Stimulated activated CD4-positive, alpha-beta T cell treated with anti-CD3 and anti-CD28 coated beads, Interleukin-4, amount 100 ng/mL, for 48 hours (primary cell): ENCODE results near the gene NUDT12.

Experiments
- DNase-seq, 2 donors: peaks; one replicate each; pipeline ENCODE4 v3.0.0-alpha.2; 2020; ENCODE audit warnings: low read depth in 2 of 2

NUDT12 gene

DNA sequence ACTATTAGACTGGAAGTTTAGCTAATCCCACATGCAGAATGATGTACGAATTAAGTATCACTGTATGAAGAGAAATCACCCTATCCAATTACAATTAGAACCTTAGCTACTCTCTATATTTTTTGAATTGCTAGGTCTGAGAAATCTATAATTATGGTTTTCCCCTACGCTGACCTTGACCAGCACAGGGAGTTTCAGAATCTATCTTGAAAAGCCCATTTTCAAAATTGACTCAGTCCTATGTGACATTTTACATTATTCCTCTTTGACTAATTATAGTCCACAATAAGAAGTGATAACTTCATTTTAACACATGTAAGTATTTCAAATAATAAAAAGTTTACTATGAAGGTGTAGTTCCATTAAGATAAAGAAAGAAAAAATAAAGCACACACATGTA, 21.5 kb downstream of the NUDT12 start:
- DNase-seq = no peak

DNA sequence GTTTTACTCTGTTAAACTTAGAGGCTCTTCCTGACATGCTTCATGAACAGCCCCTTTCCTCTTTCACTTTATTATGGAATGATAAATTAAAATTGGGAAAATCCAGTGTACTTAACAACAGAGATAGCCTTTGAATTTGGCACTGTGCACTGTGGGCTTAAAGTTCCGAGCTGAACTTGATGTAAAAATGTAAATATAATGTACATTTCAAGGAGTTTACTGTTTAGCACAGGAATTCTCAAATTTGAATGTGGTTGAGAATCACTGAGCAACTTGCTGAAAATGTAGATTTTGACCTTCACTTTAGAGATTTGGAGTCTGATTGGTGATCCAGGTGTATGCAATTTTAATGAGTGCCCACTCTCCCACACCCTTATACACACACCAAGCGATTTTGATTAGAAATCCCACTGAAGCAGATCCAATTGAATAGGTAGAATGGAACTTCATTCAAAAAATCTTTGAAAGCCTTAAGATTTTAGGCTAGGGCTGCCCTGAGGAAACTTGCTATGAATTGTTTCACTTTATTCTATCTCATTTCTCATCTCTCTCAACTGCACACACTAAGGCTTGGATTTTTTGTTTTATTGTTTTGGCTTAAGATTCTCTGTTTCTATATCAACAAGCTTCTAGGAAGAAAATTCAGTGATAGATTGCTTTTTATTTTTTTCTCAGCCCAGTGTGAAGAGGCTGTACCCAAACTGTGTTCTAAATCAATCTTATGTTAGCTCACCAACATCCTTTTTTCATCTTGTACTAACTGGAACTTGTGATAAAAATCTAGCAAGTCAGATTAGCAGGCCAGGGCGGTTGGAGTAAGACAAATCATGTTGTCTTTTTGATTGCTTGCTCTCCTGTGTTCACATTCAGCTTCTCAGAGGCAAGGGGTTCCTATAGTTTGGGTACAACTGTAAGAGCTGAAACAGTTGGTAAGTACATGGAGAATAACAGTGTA, 22.9 kb downstream of the NUDT12 start:
- DNase-seq = no peak

DNA sequence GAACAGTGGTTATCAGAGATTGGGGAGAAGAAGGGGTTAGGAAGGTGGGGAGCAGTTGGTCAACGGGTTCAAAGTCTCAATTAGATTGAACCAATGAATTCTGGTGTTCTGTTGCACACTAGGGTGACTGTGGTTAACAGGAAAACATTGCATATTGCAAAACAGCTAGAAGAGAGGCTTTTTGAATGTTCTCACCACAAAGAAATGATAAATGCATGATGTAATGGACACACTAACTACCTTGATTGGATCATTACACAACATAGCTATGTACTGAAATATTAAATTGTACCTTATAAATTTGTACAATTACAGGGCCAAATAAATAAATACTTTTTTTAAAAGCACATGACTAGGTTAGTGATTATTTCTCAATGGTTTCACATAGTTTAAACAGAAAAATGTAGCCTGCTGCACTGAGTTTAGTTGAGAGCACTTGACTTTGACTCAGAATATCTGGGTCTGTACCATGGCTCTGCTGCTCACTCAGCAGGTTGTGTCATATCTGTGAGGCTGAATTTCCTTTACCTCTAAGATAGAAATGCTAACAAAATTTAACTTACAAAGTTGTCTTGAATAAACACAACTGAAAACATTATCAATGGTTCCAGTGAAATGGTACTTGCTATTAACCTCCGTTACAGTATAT, 30.4 kb downstream of the NUDT12 start:
- no peak for DNase-seq

DNA sequence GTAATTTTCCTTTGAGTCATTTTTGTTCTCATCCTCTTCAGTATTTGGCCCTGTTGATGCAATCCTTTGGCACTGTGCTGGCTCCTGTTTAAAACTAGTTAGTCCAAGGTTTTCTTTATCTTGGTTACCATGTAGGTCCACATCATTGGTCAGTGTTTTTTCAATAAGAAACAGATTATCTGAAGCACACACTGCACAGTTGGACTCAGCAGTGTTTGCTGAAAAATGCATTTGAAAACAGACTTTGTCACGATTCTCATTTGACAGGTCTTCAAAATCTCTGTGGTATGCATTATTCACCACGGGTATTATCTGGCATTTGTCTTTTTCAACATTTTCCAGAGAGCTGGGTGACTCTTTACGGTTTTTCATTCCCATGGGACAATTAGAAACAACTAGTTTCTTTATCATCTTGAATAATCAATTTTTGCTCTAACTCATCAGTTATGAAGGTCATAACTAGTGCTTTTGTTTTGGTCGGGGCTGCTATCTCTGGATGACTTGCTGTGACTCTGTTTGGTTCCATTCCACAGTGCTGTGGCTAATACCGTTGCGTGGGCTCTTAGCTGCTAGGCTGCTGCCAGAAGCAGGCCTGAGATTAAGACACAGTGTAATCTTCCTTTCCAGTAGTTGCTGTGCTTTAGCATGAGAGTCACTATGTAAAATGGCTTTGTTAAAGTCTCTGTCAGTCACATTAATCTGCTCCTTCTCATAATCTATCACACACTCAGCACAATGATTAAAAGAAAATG, 36.2 kb downstream of the NUDT12 start:
- no peak for DNase-seq

GRCh38 chr5:103525361-103525760, 37.2 kb downstream of the NUDT12 start:
- DNase-seq = no peak

DNA sequence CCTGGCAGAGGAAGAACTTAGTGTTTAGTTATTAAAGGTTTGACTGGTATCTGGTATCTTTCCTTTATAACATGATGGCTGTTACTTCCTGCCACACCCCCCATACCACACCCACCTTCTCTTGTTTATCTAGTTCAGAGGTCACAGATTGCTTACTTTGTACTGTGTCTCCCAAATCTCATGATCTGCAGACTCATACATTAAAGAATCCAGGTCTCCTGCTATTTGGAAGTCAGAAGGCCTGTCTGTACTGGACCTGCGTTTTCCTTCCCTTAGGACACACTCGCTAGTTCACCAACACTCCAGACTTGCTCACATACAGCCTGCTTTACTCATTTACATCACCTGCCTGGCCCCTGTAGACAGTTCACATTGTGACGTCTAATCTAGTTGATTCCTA, 39.3 kb downstream of the NUDT12 start:
- no peak for DNase-seq

GRCh38 chr5:103522586-103522985, 40.0 kb downstream of the NUDT12 start:
- DNase-seq = no peak

DNA sequence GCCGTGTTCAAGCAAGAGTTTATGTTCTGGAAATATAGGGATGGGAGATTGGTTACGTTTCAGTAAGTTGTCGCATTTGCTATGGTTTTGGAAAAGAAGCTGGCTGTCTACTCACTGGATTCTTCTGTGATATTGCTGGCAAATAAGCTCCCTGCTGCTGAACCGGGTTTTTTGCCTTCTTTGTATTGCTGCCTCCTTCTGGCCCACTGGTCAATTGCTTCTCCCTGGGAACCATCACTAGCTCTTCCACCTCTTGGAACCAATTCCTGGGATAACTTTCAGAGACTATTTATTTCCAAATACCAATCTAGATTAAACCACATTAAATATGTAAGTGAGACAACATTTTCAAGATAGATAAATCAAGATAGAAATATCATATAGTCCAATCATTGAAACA, 43.0 kb downstream of the NUDT12 start:
- DNase-seq = no peak

DNA sequence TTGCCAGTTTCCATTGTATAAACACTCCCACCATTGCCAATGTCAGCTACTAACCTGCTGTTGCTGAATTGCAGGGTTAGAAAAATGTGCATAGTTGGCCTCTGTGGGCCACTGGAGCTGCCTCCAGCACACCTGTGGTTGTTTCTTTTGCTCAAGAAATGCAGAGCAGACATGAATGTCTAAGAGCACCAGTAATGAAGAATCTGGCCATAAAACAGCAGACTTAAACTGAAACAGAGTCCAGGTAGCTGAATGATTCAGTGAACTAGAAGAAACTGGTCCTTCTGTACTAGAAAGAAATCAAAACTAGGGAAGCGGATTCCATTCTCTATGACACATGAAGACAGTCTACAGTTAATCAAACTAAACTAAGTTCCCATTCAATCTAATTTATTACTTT, 48.2 kb downstream of the NUDT12 start:
- no peak for DNase-seq

DNA sequence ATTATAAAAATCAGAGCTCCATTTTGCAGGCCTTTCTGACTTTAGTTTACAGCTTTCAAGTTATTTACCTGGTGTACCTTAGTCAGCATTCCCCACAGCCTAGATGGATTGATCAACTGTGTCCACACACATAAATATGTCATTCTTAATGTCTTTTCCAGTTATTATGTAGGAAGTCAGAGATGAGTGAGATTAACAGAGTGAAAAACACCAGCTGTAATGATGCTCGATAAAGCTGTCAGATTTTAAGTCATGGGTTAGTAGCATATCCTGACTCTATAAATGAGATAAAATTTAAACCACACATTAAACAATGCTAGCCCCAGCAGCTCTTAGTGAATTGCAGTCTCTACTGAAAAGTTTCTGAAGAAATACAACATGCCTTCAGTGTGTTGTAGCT, 48.9 kb downstream of the NUDT12 start:
- no peak for DNase-seq

GRCh38 chr5:103512500-103512899, 50.1 kb downstream of the NUDT12 start:
- DNase-seq = no peak

- no peak for DNase-seq
These were observed 51.1 kb downstream of the NUDT12 start for GRCh38 chr5:103511554-103511885.

DNA sequence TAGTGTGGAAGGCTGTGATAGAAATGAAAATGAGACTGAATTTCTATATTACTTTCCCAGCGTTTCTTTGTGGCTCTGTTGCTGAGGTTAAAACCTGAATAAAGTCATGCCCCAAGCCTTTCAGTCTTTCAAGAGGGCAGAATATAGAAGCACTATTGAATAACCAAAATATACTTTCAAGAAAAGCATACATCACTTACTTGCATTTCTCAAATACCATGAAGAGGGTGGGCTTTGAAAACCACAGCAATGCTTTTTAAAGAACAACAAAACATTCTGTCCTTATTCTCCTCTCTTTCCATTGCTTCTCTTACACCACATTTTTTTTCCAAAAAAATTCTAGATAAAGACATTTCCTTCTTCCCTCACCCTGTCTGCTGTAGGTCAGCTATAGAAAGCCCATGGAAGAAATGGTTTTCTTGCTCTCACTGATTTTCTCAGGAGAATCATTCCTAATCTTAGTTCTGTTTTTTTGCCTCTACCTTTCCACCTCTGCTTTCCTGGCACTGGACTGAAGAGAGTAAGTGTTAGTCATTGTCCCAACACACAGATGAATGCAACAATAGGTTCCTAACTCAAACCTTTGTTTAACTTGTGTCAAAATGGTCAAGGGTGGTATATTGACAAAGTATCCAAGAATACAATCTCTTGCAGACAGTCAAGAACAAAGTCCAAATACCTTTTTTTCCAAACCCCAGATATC, 51.6 kb downstream of the NUDT12 start:
- no peak for DNase-seq

- no peak for DNase-seq
These were observed 56.8 kb downstream of the NUDT12 start for GRCh38 chr5:103505581-103506305.

- DNase-seq = no peak
These were observed 59.5 kb downstream of the NUDT12 start for GRCh38 chr5:103503066-103503465.

GRCh38 chr5:103502662-103503061, 59.9 kb downstream of the NUDT12 start:
- no peak for DNase-seq
